Common myeloid progenitor, CD34-positive (primary cell): ENCODE measurements around the gene SHROOM2.
A peak's percentile ranks its signal among the peaks of the same experiment; 100 is the strongest.

Source experiments
- CTCF ChIA-PET: fragments of 350-600 bp; sonication (Branson Sonifier 250); formaldehyde crosslinking; loops from one replicate; lab custom pipeline; 2021; ENCODE audit warnings: antibody characterized with exemption; lab: Charles Lee
- POLR2A ChIA-PET: fragments of 350-600 bp; sonication (Branson Sonifier 250); formaldehyde crosslinking; loops from one replicate; lab custom pipeline; 2021; ENCODE audit warnings: antibody characterized with exemption; lab: Charles Lee
- DNase-seq, 3 donors: peaks; one replicate each; pipeline versions ENCODE4 v3.0.0 to v3.0.0-alpha.2; 2013
- H3K27ac ChIP-seq, 2 experiments: 1 replicate in 1 of 2; 2 replicates in 1 of 2; pipeline ENCODE4 v1.7.0; 2013; ENCODE audit warnings: inconsistent platforms in 2 of 2, low read length in 2 of 2, mild to moderate bottlenecking in 2 of 2, low read depth in 1 of 2, moderate library complexity in 1 of 2; ENCODE audit not compliant: severe bottlenecking in 2 of 2, insufficient read depth in 1 of 2, poor library complexity in 1 of 2
- H3K27me3 ChIP-seq, 5 experiments: replicated peaks in 2 of 5; 1 replicate in 3 of 5; 2 replicates in 2 of 5; pipeline versions ENCODE4 v1.6.1 to v1.7.0; 2013; ENCODE audit warnings: low read length in 4 of 5, mild to moderate bottlenecking in 2 of 5, moderate library complexity in 2 of 5, inconsistent platforms in 1 of 5; ENCODE audit not compliant: insufficient read depth in 5 of 5, control insufficient read depth in 4 of 5
- H3K36me3 ChIP-seq, 4 experiments: 1 replicate in 2 of 4; 2 replicates in 2 of 4; pipeline versions ENCODE4 v1.6.1 to v1.7.0; 2013; ENCODE audit warnings: low read length in 3 of 4, control low read depth in 1 of 4, mild to moderate bottlenecking in 1 of 4; ENCODE audit not compliant: control insufficient read depth in 4 of 4, insufficient read depth in 4 of 4
- H3K4me1 ChIP-seq, 4 experiments: 1 replicate in 3 of 4; 2 replicates in 1 of 4; pipeline versions ENCODE4 v1.6.1 to v1.7.1; 2013; ENCODE audit warnings: low read length in 3 of 4, mild to moderate bottlenecking in 3 of 4, control low read depth in 1 of 4, inconsistent platforms in 1 of 4, moderate library complexity in 1 of 4; ENCODE audit not compliant: control insufficient read depth in 4 of 4, insufficient read depth in 4 of 4; ENCODE audit errors: control extremely low read depth in 1 of 4
- H3K4me3 ChIP-seq, 7 experiments: 1 replicate in 4 of 7; 2 replicates in 3 of 7; pipeline versions ENCODE4 v1.5.1 to v1.7.0; 2013; ENCODE audit warnings: mild to moderate bottlenecking in 7 of 7, low read length in 6 of 7, moderate library complexity in 6 of 7, inconsistent platforms in 2 of 7, low read depth in 2 of 7, control low read depth in 1 of 7; ENCODE audit not compliant: insufficient read depth in 4 of 7, control insufficient read depth in 1 of 7; ENCODE audit errors: extremely low read depth in 1 of 7
- H3K9me3 ChIP-seq, 5 experiments: 1 replicate in 4 of 5; 2 replicates in 1 of 5; pipeline versions ENCODE4 v1.6.1 to v1.7.1; 2013; ENCODE audit warnings: low read length in 4 of 5, mild to moderate bottlenecking in 2 of 5, inconsistent platforms in 1 of 5, low read depth in 1 of 5, moderate library complexity in 1 of 5; ENCODE audit not compliant: control insufficient read depth in 4 of 5, insufficient read depth in 2 of 5; ENCODE audit errors: control extremely low read depth in 1 of 5
- WGBS: methylation state at CpG from one replicate; pipeline ENCODE4 v1.1.5; 2013; ENCODE audit not compliant: insufficient coverage; 5-methylcytosine and 5-hydroxymethylcytosine counted together

SHROOM2 gene

DNA sequence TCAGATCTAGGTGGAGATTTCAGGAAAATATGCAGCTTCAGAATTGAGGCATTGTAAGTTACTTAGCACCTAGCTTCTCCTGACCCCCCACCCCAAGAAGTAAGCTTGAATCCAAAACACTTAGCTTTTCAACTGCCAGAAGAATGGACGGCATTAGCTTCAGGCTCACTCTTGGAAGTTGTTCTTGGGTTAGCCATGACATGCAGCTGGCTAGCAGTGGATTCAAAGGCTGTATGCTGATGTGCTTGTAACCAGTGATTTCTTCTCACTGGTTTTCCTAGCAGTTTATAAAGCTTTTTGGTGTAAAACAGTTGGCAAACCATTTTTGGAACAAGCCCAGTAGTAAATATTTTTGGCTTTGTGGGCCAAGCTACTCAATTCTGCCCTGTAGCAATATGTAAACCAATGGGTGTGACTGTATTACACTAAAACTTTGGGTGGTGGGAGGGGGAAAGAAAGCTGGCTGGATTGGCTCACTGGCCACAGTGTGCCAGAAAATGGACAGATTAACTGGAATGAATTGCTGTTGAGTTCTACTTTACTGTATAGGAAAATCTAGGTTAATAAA lies 85.6 kb downstream of the SHROOM2 start:
- H3K4me3 ChIP-seq: no peak overlapping the region
- H3K4me1 ChIP-seq: peaks cover 0 to 4% (median 1%) of the 10 kb centered on the region in 4 experiments
- H3K36me3 ChIP-seq: no peaks in the 10 kb centered on the region
- POLR2A ChIA-PET: no interaction called here
- no peak overlapping the region for H3K27ac ChIP-seq
- 100% methylated on average over 1 of the region's 1 CpG for WGBS
- H3K27me3 ChIP-seq: peaks cover 0 to 10% (median 3%) of the 10 kb centered on the region in 5 experiments
- no peaks in the 10 kb centered on the region for H3K9me3 ChIP-seq
- DNase-seq: no peak
- CTCF ChIA-PET: interaction anchor here (1.2 to 1.8 kb wide), 4 partner anchors 14 to 125 kb away, joined by 3 to 5 read pairs (median 3); no protein-coding TSS in a partner anchor

GRCh38 chrX:9873360-9873759 lies 87.1 kb downstream of the SHROOM2 start:
- WGBS: 87% methylated on average over 9 of the region's 12 CpGs
- no peak for DNase-seq
- CTCF ChIA-PET: interaction anchor here (1.0 to 1.8 kb wide), 6 partner anchors 10 to 126 kb away, joined by 3 to 5 read pairs (median 3); no protein-coding TSS in a partner anchor
- no peak overlapping the region for H3K4me3 ChIP-seq
- no peaks in the 10 kb centered on the region for H3K4me1 ChIP-seq
- POLR2A ChIA-PET: no interaction called here
- H3K36me3 ChIP-seq: no peaks in the 10 kb centered on the region
- no peak overlapping the region for H3K27ac ChIP-seq
- no peaks in the 10 kb centered on the region for H3K9me3 ChIP-seq
- H3K27me3 ChIP-seq: peaks cover 0 to 8% (median 0%) of the 10 kb centered on the region in 5 experiments

GRCh38 chrX:9873952-9874351 lies 87.7 kb downstream of the SHROOM2 start:
- WGBS: 36% methylated on average over 4 of the region's 9 CpGs

GRCh38 chrX:9874483-9874882 lies 88.3 kb downstream of the SHROOM2 start:
- no peak overlapping the region for H3K27ac ChIP-seq
- no peak overlapping the region for H3K4me3 ChIP-seq
- peaks cover 0 to 8% (median 0%) of the 10 kb centered on the region in 5 experiments for H3K27me3 ChIP-seq
- 85% methylated on average over 3 of the region's 6 CpGs for WGBS
- CTCF ChIA-PET: interaction anchor here (1.0 to 1.9 kb wide), 4 partner anchors 9 to 234 kb away, joined by 3 to 5 read pairs (median 4); no protein-coding TSS in a partner anchor
- H3K4me1 ChIP-seq: no peaks in the 10 kb centered on the region
- no peaks in the 10 kb centered on the region for H3K9me3 ChIP-seq
- no peaks in the 10 kb centered on the region for H3K36me3 ChIP-seq
- POLR2A ChIA-PET: no interaction called here
- DNase-seq: no peak

More at GRCh38 chrX:9873952-9874351, 87.7 kb downstream of the SHROOM2 start:
- ChIA-PET POLR2A (no interaction called here), CTCF (interaction anchor here (1.0 to 1.5 kb wide), 4 partner anchors 10 to 234 kb away, joined by 3 to 4 read pairs (median 3); no protein-coding TSS in a partner anchor)
- peaks cover 0 to 8% (median 0%) of the 10 kb centered on the region in 5 experiments for H3K27me3 ChIP-seq
- H3K9me3 ChIP-seq: no peaks in the 10 kb centered on the region
- no peak overlapping the region for H3K4me3 ChIP-seq
- no peaks in the 10 kb centered on the region for H3K36me3 ChIP-seq
- H3K4me1 ChIP-seq: no peaks in the 10 kb centered on the region
- no peak overlapping the region for H3K27ac ChIP-seq
- peak; percentile 36 to 71 (median 64) for DNase-seq

GRCh38 chrX:9875801-9876200 lies 89.6 kb downstream of the SHROOM2 start:
- no peak overlapping the region for H3K27ac ChIP-seq
- peaks cover 0 to 2% (median 0%) of the 10 kb centered on the region in 4 experiments for H3K4me1 ChIP-seq
- ChIA-PET POLR2A (no interaction called here), CTCF (interaction anchor here (0.9 to 1.9 kb wide), 4 partner anchors 8 to 243 kb away, joined by 3 to 7 read pairs (median 5); no protein-coding TSS in a partner anchor)
- H3K4me3 ChIP-seq: no peak overlapping the region
- 100% methylated on average over 2 of the region's 3 CpGs for WGBS
- DNase-seq: no peak
- H3K27me3 ChIP-seq: peaks cover 0 to 8% (median 0%) of the 10 kb centered on the region in 5 experiments
- H3K36me3 ChIP-seq: no peaks in the 10 kb centered on the region
- no peaks in the 10 kb centered on the region for H3K9me3 ChIP-seq

DNA sequence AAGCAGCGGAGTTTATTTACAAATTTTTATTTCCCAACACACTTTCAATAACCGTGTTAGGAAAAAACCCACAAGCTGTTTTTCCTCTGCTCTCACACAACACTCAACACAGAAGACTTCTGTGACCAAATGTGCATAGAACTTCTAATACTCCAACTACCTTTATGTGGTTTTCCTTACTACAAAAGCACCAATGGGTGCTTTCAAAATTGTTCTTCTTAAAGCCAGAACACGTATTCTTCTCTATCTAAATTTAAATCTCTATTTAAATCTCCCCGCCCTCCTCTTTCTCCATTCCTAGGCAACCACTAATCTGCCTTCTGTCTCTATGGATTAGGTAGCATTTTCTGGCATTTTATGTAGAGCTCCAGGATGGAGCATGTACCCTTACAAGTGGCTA lies 90.0 kb downstream of the SHROOM2 start:
- no peak overlapping the region for H3K4me3 ChIP-seq
- CTCF ChIA-PET: interaction anchor here (0.9 to 1.9 kb wide), 5 partner anchors 8 to 242 kb away, joined by 3 to 7 read pairs (median 5); no protein-coding TSS in a partner anchor
- no peak overlapping the region for H3K27ac ChIP-seq
- peaks cover 0 to 2% (median 0%) of the 10 kb centered on the region in 4 experiments for H3K4me1 ChIP-seq
- no peaks in the 10 kb centered on the region for H3K36me3 ChIP-seq
- WGBS: 80% methylated on average over 3 of the region's 4 CpGs
- POLR2A ChIA-PET: no interaction called here
- no peak for DNase-seq
- peaks cover 0 to 8% (median 0%) of the 10 kb centered on the region in 5 experiments for H3K27me3 ChIP-seq
- H3K9me3 ChIP-seq: no peaks in the 10 kb centered on the region
